Erythroblast (primary cell): ENCODE measurements around the gene HOGA1.

Experiments
- DNase-seq, 2 experiments: peaks; one replicate each; lab custom pipeline; 2025; lab: John Stamatoyannopoulos, UW
- GATA1 ChIP-seq: IDR thresholded peaks from 2 replicates; pipeline ENCODE4 v1.6.1; 2011; ENCODE audit warnings: low read depth, mild to moderate bottlenecking, control low read depth, low read length, moderate library complexity
- POLR2A ChIP-seq: IDR thresholded peaks from 2 replicates; pipeline ENCODE4 v1.6.1; 2011; ENCODE audit warnings: mild to moderate bottlenecking, low read length

The HOGA1 gene

GRCh38 chr10:97578171-97578844 is 5.9 kb upstream of the HOGA1 start:
- DNase-seq: no peak
- TF ChIP-seq POLR2A: no peak
- no peak for TF ChIP-seq GATA1

- no peak for TF ChIP-seq POLR2A
- DNase-seq: no peak
Measured at GRCh38 chr10:97580421-97581367, 3.5 kb upstream of the HOGA1 start.

- DNase-seq: no peak
- TF ChIP-seq POLR2A (no peak), GATA1 (no peak)
Measured at GRCh38 chr10:97582169-97582568, 2.0 kb upstream of the HOGA1 start.

GRCh38 chr10:97583476-97583875 is 713 bp upstream of the HOGA1 start:
- no peak for TF ChIP-seq GATA1
- TF ChIP-seq POLR2A: no peak
- DNase-seq: no peak

GRCh38 chr10:97584798-97585438 is 729 bp downstream of the HOGA1 start:
- no peak for DNase-seq

GRCh38 chr10:97585439-97585811 is 1.2 kb downstream of the HOGA1 start:
- no peak for DNase-seq
- TF ChIP-seq GATA1 (no peak), POLR2A (no peak)

More at GRCh38 chr10:97584798-97585438, 729 bp downstream of the HOGA1 start:
- TF ChIP-seq POLR2A (no peak), GATA1 (no peak)

- TF ChIP-seq GATA1 (no peak), POLR2A (no peak)
Measured at GRCh38 chr10:97587183-97587582, 3.0 kb downstream of the HOGA1 start.

GRCh38 chr10:97589479-97589878 is 5.3 kb downstream of the HOGA1 start, which contains the start of gene C10orf62:
TSS of gene C10orf62 (plus strand) at chr10:97589721. CDS start at chr10:97589898, 177 bp downstream.
- no peak for DNase-seq
- TF ChIP-seq POLR2A (no peak), GATA1 (no peak)

More at GRCh38 chr10:97587183-97587582, 3.0 kb downstream of the HOGA1 start:
- no peak for DNase-seq

- DNase-seq: no peak
- TF ChIP-seq GATA1 (no peak), POLR2A (no peak)
Measured at GRCh38 chr10:97590082-97590747, 6.0 kb downstream of the HOGA1 start.

GRCh38 chr10:97590748-97591495 is 6.7 kb downstream of the HOGA1 start:
- TF ChIP-seq POLR2A (no peak), GATA1 (no peak)

GRCh38 chr10:97593421-97593820 is 9.2 kb downstream of the HOGA1 start:
- TF ChIP-seq GATA1 (no peak), POLR2A (no peak)
- DNase-seq: no peak

More at GRCh38 chr10:97590748-97591495, 6.7 kb downstream of the HOGA1 start:
- DNase-seq: peak in 1 of 2 experiments; percentile 33

GRCh38 chr10:97596101-97597082 is 12.2 kb downstream of the HOGA1 start:
- no peak for TF ChIP-seq GATA1
- TF ChIP-seq POLR2A: peak; percentile 23
- peak in 1 of 2 experiments; percentile 43 for DNase-seq
